HuH-7.5 (cell line): ENCODE data around the gene NUCKS1.

Experiments
- DNase-seq: peaks from one replicate; pipeline ENCODE4 v3.0.0; 2011; ENCODE audit warnings: low spot score

NUCKS1 gene

DNA sequence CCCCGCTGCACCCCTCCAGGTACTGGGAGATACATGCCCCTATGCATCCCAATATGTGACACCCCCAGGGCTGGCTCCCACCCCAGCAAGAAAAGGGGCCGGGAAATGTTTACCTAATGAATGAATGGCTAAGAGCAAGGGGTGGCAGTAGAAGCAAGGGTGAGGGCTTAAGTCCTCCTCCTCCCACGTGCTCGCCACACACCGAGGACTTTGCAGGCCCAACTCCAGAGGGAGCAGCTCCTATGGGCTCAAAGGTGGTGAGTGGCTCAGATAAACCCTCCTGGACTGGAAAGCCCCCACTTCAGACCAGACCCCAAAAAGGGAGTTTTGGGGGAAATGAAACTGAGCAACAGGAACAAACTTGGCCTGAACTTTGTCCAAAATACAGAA is 81.0 kb downstream of the NUCKS1 start:
- DNase-seq = no peak

DNA sequence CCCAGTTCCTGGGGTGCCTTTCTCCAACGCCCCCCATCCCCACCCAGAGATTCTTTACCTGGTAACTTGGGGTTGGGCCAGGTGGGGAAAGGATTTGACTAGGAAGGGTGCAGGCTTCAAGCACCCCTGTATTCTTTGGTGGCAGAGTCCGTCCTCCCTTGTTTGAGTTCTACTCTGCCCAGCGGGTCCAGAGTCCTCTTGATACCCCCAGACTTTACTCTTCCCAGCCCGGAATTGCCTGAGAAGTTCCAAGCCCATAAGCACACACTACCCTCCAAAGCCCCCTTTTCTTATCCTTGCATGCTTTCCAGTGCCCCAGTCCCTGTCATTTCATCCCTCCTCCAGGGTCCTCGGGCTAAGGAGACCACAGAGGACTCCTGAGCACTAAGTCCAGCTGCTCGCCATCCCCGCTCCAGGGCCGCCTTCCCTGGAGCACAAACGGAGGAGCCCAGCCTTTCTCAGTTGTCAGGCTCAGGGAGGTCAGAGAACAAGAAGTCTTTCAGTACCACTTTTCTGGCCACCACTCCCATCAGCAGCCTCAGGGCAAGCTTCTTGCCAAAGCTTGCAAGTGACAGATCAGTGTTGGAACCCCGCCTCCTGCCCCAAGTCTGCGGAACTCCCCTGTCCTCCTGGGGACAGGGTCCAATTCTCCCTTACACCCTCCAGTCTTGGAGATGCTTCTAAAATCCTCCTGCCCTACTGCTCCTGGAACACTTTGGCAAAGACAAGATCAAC is 81.9 kb downstream of the NUCKS1 start:
- DNase-seq = no peak

DNA sequence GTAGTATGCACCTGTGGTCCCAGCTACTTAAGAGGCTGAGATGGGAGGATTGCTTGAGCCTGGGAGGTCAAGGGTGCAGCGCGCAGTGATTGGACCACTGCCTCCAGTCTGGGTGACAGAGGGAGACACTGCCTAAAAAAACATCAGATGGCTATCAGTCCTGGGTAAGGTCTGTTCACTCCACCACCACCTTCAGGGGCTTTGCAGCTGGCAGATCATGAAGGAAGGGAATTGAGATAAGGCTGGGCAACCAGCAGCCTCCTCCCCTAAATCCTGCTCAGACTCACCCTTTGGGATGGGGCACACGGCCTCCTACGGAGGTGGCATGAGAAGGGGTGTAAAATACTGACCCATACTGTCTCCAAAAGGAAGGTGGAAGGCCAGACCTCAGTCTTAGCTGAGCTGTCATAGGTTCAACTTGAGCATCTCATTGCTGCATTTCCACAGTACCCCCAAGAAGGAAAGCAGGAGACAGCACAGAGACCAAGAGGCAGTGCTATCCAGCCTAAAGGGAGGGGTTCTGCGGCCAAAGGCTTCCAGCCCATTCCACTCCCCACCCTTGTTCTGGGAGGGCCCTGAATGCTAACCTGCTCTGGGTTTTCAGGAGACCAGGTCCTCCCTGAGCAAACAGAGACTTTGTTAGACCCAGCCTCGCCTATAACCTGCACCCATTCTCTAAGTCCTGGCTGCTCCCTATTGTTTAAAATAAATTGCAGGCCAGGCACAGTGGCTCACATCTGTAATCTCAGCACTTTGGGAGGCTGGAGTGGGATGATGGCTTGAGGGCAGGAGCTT is 83.4 kb downstream of the NUCKS1 start:
- no peak for DNase-seq

DNA sequence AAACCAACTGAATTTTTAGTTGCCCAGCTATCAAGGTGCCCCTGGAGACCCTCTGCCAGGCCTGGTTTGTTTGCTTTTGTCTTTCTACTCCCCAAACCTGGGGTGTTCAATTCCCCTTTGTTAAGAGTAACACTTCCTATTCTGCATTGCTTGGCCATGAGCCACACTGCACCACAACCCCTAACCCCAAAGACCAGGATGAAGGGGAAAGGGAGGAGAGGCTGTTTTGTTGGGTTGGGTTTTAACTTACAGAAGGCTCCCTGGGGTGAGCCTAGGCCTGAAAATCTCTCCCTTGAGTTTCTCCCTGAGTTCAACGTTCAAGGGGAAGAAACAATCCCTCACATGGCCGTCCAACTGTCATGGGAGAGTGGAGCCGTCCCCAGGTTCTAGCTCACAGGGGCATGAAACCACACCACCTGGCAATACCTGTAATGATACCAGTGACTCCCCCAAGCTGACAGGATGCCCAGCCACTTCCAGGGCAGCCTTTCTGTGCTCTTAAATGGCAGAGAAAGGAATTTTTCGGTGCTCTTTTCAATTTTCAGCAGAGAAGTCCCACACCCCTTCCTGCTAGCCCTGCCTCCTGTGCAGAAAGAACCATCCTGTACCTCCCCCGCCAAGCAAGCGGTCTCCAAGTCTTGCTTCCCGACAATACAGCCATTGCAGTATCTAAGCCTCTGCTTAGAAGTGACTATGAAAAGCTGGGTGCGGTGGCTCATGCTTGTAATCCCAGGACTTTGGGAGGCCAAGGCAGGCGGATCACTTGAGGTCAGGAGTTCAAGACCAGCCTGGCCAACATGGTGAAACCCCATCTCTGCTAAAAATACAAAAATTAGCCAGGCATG is 84.6 kb downstream of the NUCKS1 start:
- no peak for DNase-seq

DNA sequence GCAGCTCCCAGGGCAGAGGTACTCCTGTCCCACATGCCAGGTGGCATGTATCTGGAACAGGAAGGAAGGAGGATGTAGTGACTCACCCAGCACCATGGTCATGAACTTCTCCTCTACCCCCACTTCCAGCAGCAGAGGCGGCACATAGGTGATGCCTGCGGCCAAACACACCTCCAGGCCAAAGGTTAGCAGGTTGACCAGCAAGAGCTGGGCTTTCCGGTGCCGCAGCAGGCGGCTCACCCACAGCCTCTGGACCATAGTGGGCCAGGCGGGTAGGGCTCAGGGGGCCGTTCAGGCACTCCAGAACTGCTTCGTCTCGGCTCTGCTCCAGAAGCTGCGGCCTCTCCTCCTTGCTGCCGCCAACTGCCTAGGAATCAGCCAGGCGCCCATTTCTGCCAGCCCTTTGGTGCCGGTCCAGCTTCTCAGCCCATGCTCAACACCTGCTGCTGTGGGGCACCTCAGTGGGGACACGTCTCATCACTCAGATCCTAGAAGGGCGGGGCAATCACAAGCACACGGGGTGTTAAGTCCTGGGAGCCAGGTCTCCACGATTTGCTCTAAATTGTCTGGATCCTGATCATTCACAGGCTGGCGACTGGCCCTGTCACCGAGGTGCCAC is 85.5 kb downstream of the NUCKS1 start:
- DNase-seq = no peak

DNA sequence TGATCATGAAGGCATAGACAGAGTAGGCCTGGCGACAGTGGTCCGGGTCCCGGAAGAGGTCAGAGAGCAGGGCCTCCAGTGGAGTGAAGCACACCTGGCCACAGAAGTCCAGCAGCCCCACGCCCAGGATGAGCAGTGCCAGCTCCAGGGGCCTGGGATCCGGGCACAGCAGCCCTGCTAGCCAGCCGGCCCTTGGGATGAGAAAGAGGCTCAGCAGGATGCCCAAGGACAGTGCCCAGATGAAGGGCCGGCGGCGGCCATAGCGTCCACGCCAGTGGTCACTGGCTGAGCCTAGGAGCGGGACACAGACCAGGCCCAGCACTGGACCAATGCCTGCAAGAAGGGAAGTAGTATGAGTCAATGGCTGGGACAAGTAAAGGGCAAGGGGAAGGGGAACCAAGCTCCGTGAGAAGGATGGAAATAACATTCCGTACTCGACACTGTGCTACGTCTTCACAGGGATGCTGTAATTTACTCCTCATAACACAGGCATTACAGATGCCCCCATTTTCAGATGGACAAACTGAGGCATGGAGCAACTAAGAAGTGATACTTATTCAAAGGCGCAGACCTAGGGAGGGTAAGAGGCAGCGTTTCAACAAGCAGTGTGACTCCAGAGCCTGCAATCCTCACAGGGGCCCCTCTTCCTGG is 86.6 kb downstream of the NUCKS1 start:
- no peak for DNase-seq
